HL-60 (cell line): ENCODE measurements around the gene GALNT13.

ENCODE experiments used
- DNase-seq, 2 experiments: peaks; one replicate each; pipeline ENCODE4 v3.0.0-alpha.2; 2010 to 2020; ENCODE audit warnings: low read depth in 1 of 2, low spot score in 1 of 2
- H3K27ac ChIP-seq: fragments of 250-450 bp; sonication (Bioruptor Pico); replicated peaks from 2 replicates; pipeline ENCODE4 v1.5.1; 2020; ENCODE audit warnings: mild to moderate bottlenecking, moderate library complexity
- H3K27me3 ChIP-seq: fragments of 250-450 bp; sonication (Bioruptor Pico); 2 replicates; pipeline ENCODE4 v1.5.1; 2021; ENCODE audit warnings: mild to moderate bottlenecking, moderate library complexity; ENCODE audit not compliant: insufficient read depth, poor library complexity, severe bottlenecking
- H3K4me3 ChIP-seq: replicated peaks from 2 replicates; pipeline ENCODE4 v1.5.1; 2011; ENCODE audit warnings: mild to moderate bottlenecking, control low read depth, low read length; ENCODE audit not compliant: insufficient read depth
- GABPA ChIP-seq: IDR thresholded peaks from 2 replicates; pipeline ENCODE4 v1.6.1; 2012; ENCODE audit warnings: low read depth
- POLR2AphosphoS5 ChIP-seq: IDR thresholded peaks from 2 replicates; pipeline ENCODE4 v1.6.1; 2012; ENCODE audit warnings: low read depth
- SPI1 ChIP-seq: IDR thresholded peaks from 2 replicates; pipeline ENCODE4 v1.6.1; 2012; ENCODE audit warnings: low read depth, mild to moderate bottlenecking, borderline replicate concordance
- TF ChIP-seq, protein P1 (sequence below): IDR thresholded peaks from 2 replicates; pipeline ENCODE4 v1.6.1; 2012; ENCODE audit warnings: low read depth; ENCODE audit not compliant: insufficient replicate concordance
- TF ChIP-seq, protein P2 (sequence below): IDR thresholded peaks from one replicate; pipeline ENCODE4 v1.5.1; 2011; ENCODE audit warnings: low read length, control low read depth, inconsistent platforms; ENCODE audit not compliant: insufficient read depth

The GALNT13 gene

DNA sequence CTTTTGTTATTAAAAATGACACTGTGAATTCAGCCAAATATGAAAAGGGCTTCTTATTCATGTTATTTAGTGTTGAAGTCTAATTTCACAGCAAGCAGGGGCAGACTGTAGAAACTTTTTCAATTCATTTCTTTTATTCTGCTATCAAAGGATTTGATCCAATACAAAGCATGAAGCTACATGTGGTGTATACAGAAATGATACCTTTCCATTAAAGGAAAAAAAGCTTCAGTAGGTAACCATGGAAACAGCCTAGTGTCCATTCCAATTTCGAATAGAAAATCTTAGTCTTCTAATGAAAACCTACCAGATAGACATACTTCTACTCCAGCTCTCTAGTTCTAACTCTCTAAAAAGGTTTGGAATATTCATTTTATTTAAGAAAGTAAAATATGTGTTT is 550.5 kb downstream of the GALNT13 start:
- no peaks in the 10 kb centered on the region for H3K27me3 ChIP-seq
- no peak overlapping the region for H3K27ac ChIP-seq
- H3K4me3 ChIP-seq: no peak overlapping the region
- no peak for DNase-seq
- TF ChIP-seq SPI1 (no peak), POLR2AphosphoS5 (no peak)
- TF ChIP-seq, protein P1, sequence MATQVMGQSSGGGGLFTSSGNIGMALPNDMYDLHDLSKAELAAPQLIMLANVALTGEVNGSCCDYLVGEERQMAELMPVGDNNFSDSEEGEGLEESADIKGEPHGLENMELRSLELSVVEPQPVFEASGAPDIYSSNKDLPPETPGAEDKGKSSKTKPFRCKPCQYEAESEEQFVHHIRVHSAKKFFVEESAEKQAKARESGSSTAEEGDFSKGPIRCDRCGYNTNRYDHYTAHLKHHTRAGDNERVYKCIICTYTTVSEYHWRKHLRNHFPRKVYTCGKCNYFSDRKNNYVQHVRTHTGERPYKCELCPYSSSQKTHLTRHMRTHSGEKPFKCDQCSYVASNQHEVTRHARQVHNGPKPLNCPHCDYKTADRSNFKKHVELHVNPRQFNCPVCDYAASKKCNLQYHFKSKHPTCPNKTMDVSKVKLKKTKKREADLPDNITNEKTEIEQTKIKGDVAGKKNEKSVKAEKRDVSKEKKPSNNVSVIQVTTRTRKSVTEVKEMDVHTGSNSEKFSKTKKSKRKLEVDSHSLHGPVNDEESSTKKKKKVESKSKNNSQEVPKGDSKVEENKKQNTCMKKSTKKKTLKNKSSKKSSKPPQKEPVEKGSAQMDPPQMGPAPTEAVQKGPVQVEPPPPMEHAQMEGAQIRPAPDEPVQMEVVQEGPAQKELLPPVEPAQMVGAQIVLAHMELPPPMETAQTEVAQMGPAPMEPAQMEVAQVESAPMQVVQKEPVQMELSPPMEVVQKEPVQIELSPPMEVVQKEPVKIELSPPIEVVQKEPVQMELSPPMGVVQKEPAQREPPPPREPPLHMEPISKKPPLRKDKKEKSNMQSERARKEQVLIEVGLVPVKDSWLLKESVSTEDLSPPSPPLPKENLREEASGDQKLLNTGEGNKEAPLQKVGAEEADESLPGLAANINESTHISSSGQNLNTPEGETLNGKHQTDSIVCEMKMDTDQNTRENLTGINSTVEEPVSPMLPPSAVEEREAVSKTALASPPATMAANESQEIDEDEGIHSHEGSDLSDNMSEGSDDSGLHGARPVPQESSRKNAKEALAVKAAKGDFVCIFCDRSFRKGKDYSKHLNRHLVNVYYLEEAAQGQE: no peak

DNA sequence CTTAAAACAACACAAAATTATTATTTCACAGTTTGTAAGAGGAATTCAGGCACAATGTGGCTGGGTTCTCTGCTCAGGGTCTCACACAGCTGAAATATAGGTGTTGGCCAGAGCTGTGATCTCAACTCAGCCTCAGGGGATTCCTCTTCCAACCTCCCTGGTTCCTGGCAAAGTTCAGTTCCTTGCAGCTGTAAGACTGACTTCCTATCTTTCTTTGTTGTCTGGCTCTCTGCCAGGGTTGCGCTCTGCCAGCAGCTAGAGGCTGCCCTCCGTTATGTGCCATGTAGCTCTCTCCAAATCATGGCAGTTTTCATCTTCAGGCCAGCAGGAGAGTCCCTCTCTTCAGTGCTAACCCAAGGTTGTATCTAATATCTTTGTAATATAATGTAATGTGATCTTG is 554.3 kb downstream of the GALNT13 start:
- H3K27ac ChIP-seq: no peak overlapping the region
- H3K27me3 ChIP-seq: no peaks in the 10 kb centered on the region
- H3K4me3 ChIP-seq: no peak overlapping the region
- TF ChIP-seq SPI1 (no peak), GABPA (no peak), POLR2AphosphoS5 (no peak)
- TF ChIP-seq, protein P2, sequence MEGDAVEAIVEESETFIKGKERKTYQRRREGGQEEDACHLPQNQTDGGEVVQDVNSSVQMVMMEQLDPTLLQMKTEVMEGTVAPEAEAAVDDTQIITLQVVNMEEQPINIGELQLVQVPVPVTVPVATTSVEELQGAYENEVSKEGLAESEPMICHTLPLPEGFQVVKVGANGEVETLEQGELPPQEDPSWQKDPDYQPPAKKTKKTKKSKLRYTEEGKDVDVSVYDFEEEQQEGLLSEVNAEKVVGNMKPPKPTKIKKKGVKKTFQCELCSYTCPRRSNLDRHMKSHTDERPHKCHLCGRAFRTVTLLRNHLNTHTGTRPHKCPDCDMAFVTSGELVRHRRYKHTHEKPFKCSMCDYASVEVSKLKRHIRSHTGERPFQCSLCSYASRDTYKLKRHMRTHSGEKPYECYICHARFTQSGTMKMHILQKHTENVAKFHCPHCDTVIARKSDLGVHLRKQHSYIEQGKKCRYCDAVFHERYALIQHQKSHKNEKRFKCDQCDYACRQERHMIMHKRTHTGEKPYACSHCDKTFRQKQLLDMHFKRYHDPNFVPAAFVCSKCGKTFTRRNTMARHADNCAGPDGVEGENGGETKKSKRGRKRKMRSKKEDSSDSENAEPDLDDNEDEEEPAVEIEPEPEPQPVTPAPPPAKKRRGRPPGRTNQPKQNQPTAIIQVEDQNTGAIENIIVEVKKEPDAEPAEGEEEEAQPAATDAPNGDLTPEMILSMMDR: no peak
- TF ChIP-seq, protein P1: no peak
- DNase-seq: no peak

DNA sequence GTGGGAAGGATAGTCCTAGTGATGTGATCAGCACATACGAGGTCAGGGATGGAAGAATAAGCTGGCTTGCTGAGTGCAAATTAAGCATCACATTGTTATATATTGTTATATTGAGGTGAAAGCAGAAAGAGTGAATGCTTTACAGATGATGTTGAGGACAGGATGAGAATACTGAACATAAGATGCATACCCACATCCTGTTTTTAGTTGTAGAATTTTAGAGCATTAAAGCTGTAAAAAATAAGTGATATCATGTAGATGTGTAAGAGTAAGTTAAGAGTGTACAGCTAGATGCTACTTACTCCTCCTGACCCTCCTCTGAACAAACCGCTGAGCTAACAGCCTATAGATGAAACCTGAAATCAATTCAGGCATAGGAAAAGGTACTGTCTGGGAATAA is 555.7 kb downstream of the GALNT13 start:
- TF ChIP-seq, protein P1: no peak
- TF ChIP-seq POLR2AphosphoS5 (no peak), SPI1 (no peak), GABPA (no peak)
- TF ChIP-seq, protein P2: no peak
- DNase-seq: no peak
- Histone ChIP-seq H3K27ac (no peak overlapping the region), H3K4me3 (no peak overlapping the region), H3K27me3 (no peaks in the 10 kb centered on the region)

DNA sequence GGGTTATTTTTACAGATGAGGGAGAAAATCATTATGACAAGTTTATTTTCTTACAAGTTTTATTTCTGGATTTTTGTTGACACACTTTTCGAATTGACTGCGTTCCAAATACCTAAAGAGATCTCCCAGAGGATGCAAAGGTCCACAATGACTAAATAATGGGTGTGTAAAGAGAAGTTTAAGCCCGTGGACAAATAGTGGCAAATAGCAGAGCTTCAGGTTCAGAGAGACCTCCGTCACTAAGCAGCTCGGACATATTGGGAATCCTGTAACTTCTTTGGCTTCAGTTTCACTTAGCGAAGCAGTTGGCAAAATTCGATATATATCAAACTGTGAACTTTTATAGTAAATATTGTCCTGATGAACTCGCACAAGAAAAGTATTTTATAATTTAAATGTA is 556.3 kb downstream of the GALNT13 start:
- no peak overlapping the region for H3K4me3 ChIP-seq
- TF ChIP-seq, protein P1: no peak
- no peak for TF ChIP-seq POLR2AphosphoS5
- TF ChIP-seq, protein P2: no peak
- no peak for TF ChIP-seq SPI1
- TF ChIP-seq GABPA: no peak
- DNase-seq: no peak
- H3K27ac ChIP-seq: no peak overlapping the region
- H3K27me3 ChIP-seq: no peaks in the 10 kb centered on the region
